ENCODE results near the gene NAPG. TPM values are rescaled to one million over a fixed set of nuclear protein-coding genes. Genes with fewer than 3 reads are reported as not detected.

The NAPG gene
- total and polyA plus RNA-seq, 9 of the 15 experiments (the other 6 are each of a cell fraction or from before 2014, with no cell fraction given), result 31.6 to 63.3 (median 50.9) TPM

- TF ChIP-seq NR2F6 (CRISPR knock-in tag; IDR thresholded peaks at IDR 0.05) (no peak), ZNF146 (CRISPR knock-in tag; IDR thresholded peaks at IDR 0.05; ENCODE audit: unreplicated experiment) (no peak), CBFA2T3 (IDR thresholded peaks at IDR 0.05) (no peak), HOMEZ (CRISPR knock-in tag; IDR thresholded peaks at IDR 0.05) (no peak), SIX5 (IDR thresholded peaks at IDR 0.05; ENCODE audit: borderline replicate concordance in 1 of 2, insufficient read depth in 1 of 2, low read depth in 1 of 2, low read length in 2 of 2) (no peak)
Observed at GRCh38 chr18:10514082-10514481, 11.7 kb upstream of the NAPG start (continued).

- H3K9me3 ChIP-seq (replicated peaks; ENCODE audit: control insufficient read depth, insufficient read depth, low read depth, low read length), result no peaks in the 10 kb centered on the region
- no TSS peak for BruUV-seq (replicated peaks)
- POLR2A ChIA-PET, result interaction anchor here (0.6 to 2.8 kb wide), 3 partner anchors 11 to 116 kb away, joined by 3 to 12 read pairs (median 4); partner anchors contain the start of gene NAPG
- peaks cover 15 to 41% of the 10 kb centered on the region in 2 experiments; a peak in 4 of 5 replicates for H3K27me3 ChIP-seq (ENCODE audit: control insufficient read depth in 2 of 2, insufficient read depth in 2 of 2, low read length in 2 of 2)
- ATAC-seq (no peak), DNase-seq (ENCODE audit: extremely low read depth in 1 of 4, low spot score in 3 of 4) (no peak), FAIRE-seq (no peak)
- in situ Hi-C loops (cut with MboI), result no loop called here
- no peaks in the 10 kb centered on the region for H3K36me3 ChIP-seq (ENCODE audit: control insufficient read depth, insufficient read depth, low read length)
- no peak overlapping the region for H2AFZ ChIP-seq (ENCODE audit: low read depth, low read length)
- no peaks in the 10 kb centered on the region for H3K9me1 ChIP-seq (ENCODE audit: control insufficient read depth, insufficient read depth, low read length)
- H3K4me2 ChIP-seq (ENCODE audit: insufficient read depth, low read length), result no peak overlapping the region
- H3K4me3 ChIP-seq, result no peak overlapping the region
- no peaks in the 10 kb centered on the region for H3K4me1 ChIP-seq (replicated peaks in 1 of 2; ENCODE audit: control insufficient read depth in 2 of 2, insufficient read depth in 2 of 2, low read length in 2 of 2)
- TF ChIP-seq SMARCA5 (IDR thresholded peaks at IDR 0.05), result no peak
- no peak for TF ChIP-seq PTRF (tag; IDR thresholded peaks at IDR 0.05)
- no peak for TF ChIP-seq TAF15 (IDR thresholded peaks at IDR 0.05; ENCODE audit: low read depth, low read length)
- TF ChIP-seq TAF9B (IDR thresholded peaks at IDR 0.05; ENCODE audit: partially characterized antibody), result no peak
- TF ChIP-seq ZBTB33 (CRISPR knock-in tag; IDR thresholded peaks at IDR 0.05), result no peak
- no peak for TF ChIP-seq STAT5B (CRISPR knock-in tag; IDR thresholded peaks at IDR 0.05)
- TF ChIP-seq L3MBTL2 (IDR thresholded peaks at IDR 0.05), result no peak
- no peak for TF ChIP-seq MTF1 (CRISPR knock-in tag; IDR thresholded peaks at IDR 0.05; ENCODE audit: borderline replicate concordance)
- no peak for TF ChIP-seq GABPB1 (CRISPR knock-in tag; IDR thresholded peaks at IDR 0.05)
- TF ChIP-seq ZNF316 (IDR thresholded peaks at IDR 0.05), result no peak
- no peak for TF ChIP-seq ZBTB34 (CRISPR knock-in tag; IDR thresholded peaks at IDR 0.05)
- no peak for TF ChIP-seq PREB (CRISPR knock-in tag; IDR thresholded peaks at IDR 0.05)
- intact Hi-C loops (cut with micrococcal nuclease), result no loop called here
- no peaks in the 10 kb centered on the region for H3K79me2 ChIP-seq (ENCODE audit: control insufficient read depth, insufficient read depth, low read length)
- no peak overlapping the region for H3K9ac ChIP-seq (ENCODE audit: insufficient read depth in 1 of 2, low read depth in 2 of 2, low read length in 2 of 2)
- no peak overlapping the region for H3K27ac ChIP-seq (ENCODE audit: extremely low read depth, low read depth, low read length)
- H4K20me1 ChIP-seq (replicated peaks; ENCODE audit: control insufficient read depth, insufficient read depth, low read length), result no peaks in the 10 kb centered on the region
- CTCF ChIA-PET (ENCODE audit: low intra/inter-chr PET ratio), result no interaction called here
Observed at GRCh38 chr18:10514601-10515000, 11.2 kb upstream of the NAPG start.
